Keratinocyte (primary cell): ENCODE measurements around the gene MYL4. TPM values are rescaled to one million over a fixed set of nuclear protein-coding genes. Genes with fewer than 3 reads are reported as not detected.
"Not testable (repeated sequence)": the region's sequence is repeated elsewhere in the genome, so short reads cannot be mapped to it uniquely, and the experiment has no call there.

Experiments used
- DNase-seq: peaks from one replicate; pipeline ENCODE4 v3.0.0-alpha.2; 2011; ENCODE audit warnings: low read depth, missing footprints, low spot score
- FAIRE-seq: peaks from 2 replicates; lab custom pipeline; 2011; peaks lifted over from hg19 to GRCh38; lab: Jason Lieb, UNC
- H2AFZ ChIP-seq: 2 replicates; pipeline ENCODE4 v1.6.0; 2012; ENCODE audit warnings: low read length, control low read depth, inconsistent platforms; ENCODE audit not compliant: control insufficient read depth
- H3K27ac ChIP-seq: 2 replicates; pipeline ENCODE4 v1.5.1; 2011; ENCODE audit warnings: low read length; ENCODE audit not compliant: control insufficient read depth, insufficient read depth
- H3K27me3 ChIP-seq: 3 replicates; pipeline ENCODE4 v1.6.0; 2011; ENCODE audit warnings: low read length; ENCODE audit not compliant: control insufficient read depth, insufficient read depth; ENCODE audit errors: extremely low read depth
- H3K36me3 ChIP-seq, 2 experiments: 2 replicates in 1 of 2; 3 replicates in 1 of 2; pipeline ENCODE4 v1.5.1; 2011; ENCODE audit warnings: low read length in 2 of 2, mild to moderate bottlenecking in 1 of 2; ENCODE audit not compliant: control insufficient read depth in 2 of 2, insufficient read depth in 2 of 2; ENCODE audit errors: extremely low read depth in 1 of 2
- H3K4me1 ChIP-seq: 3 replicates; pipeline ENCODE4 v1.5.1; 2011; ENCODE audit warnings: low read length; ENCODE audit not compliant: control insufficient read depth, insufficient read depth; ENCODE audit errors: extremely low read depth
- H3K4me2 ChIP-seq: 3 replicates; pipeline ENCODE4 v1.6.0; 2011; ENCODE audit warnings: low read depth, low read length; ENCODE audit not compliant: control insufficient read depth, insufficient read depth; ENCODE audit errors: extremely low read depth
- H3K4me3 ChIP-seq, 3 experiments: fragments of 200-600 bp in 1 of 3; sonication (generic) in 1 of 3; 2 replicates in 2 of 3; 3 replicates in 1 of 3; pipeline ENCODE4 v1.5.1; 2011 to 2016; ENCODE audit warnings: low read length in 3 of 3, mild to moderate bottlenecking in 3 of 3, control low read depth in 2 of 3, inconsistent platforms in 1 of 3, low read depth in 1 of 3, mixed read lengths in 1 of 3, mixed run types in 1 of 3, moderate library complexity in 1 of 3; ENCODE audit not compliant: control insufficient read depth in 2 of 3, insufficient read depth in 2 of 3; ENCODE audit errors: extremely low read depth in 1 of 3
- H3K79me2 ChIP-seq: 2 replicates; pipeline ENCODE4 v1.6.0; 2012; ENCODE audit warnings: low read length; ENCODE audit not compliant: control insufficient read depth, insufficient read depth
- H3K9ac ChIP-seq: 3 replicates; pipeline ENCODE4 v1.6.0; 2011; ENCODE audit warnings: low read length; ENCODE audit not compliant: control insufficient read depth, insufficient read depth; ENCODE audit errors: extremely low read depth
- H3K9me1 ChIP-seq: 3 replicates; pipeline ENCODE4 v1.6.0; 2011; ENCODE audit warnings: low read length; ENCODE audit not compliant: control insufficient read depth, insufficient read depth; ENCODE audit errors: extremely low read depth
- H3K9me3 ChIP-seq: 2 replicates; pipeline ENCODE4 v1.5.1; 2012; ENCODE audit warnings: low read depth, low read length; ENCODE audit not compliant: control insufficient read depth
- H4K20me1 ChIP-seq: 3 replicates; pipeline ENCODE4 v1.6.0; 2011; ENCODE audit warnings: low read length; ENCODE audit not compliant: control insufficient read depth, insufficient read depth; ENCODE audit errors: extremely low read depth
- CTCF ChIP-seq, 3 experiments: IDR thresholded peaks in 1 of 3; conservative IDR thresholded peaks in 1 of 3; optimal IDR thresholded peaks in 1 of 3; 2 replicates in 2 of 3; 3 replicates in 1 of 3; pipeline versions ENCODE3 to v1.5.1; 2011; ENCODE audit warnings: low read length in 3 of 3, mild to moderate bottlenecking in 3 of 3, moderate library complexity in 2 of 3, control low read depth in 1 of 3, inconsistent platforms in 1 of 3; ENCODE audit not compliant: insufficient read depth in 2 of 3; ENCODE audit errors: extremely low read depth in 1 of 3
- EZH2 ChIP-seq: IDR thresholded peaks from one replicate; pipeline ENCODE4 v1.6.1; 2012; ENCODE audit warnings: inconsistent platforms, mild to moderate bottlenecking, low read length, moderate library complexity
- dilution Hi-C: fragments of 300-500 bp; cut with MboI; formaldehyde crosslinking; loops from one replicate; pipeline ENCODE4 v1.7.0; 2020; ENCODE audit warnings: low sequenced_read_pairs; ENCODE audit not compliant: extremely low pct_ligation_motif_present
- polyA plus RNA-seq, 5 experiments: library from polyadenylated mRNA; depleted of rRNA in 3 of 5; stranded (reverse) in 3 of 5; stranded (forward) in 1 of 5; unstranded in 1 of 5; fragments of >200 nt; gene quantifications; 1 replicate in 1 of 5; 2 replicates in 3 of 5; 3 replicates in 1 of 5; pipeline versions ENCODE4 v1.2.1 to v1.2.3, GENCODE V29; 2011 to 2012; ENCODE audit warnings: missing spikeins in 2 of 5, low read depth in 1 of 5, low replicate concordance in 1 of 5

The MYL4 gene
- polyA plus RNA-seq, 1 donor (not counting 4 experiments of a cell fraction or from before 2014, with no cell fraction given), result not detected

- no peak overlapping the region for H2AFZ ChIP-seq
- no peaks in the 10 kb centered on the region for H3K4me1 ChIP-seq
- H3K4me2 ChIP-seq, result no peak overlapping the region
- TF ChIP-seq CTCF (optimal IDR thresholded peaks at IDR 0.05 in 1 of 3, IDR thresholded peaks at IDR 0.05 in 1 of 3, conservative IDR thresholded peaks at IDR 0.05 in 1 of 3; ENCODE audit: extremely low read depth in 1 of 3, insufficient read depth in 2 of 3, low read length in 3 of 3), result no peak
- no peak for TF ChIP-seq EZH2
- H3K9me3 ChIP-seq, result no peaks in the 10 kb centered on the region
- DNase-seq (no peak), FAIRE-seq (no peak)
- no peaks in the 10 kb centered on the region for H3K27me3 ChIP-seq
- H3K9me1 ChIP-seq, result no peaks in the 10 kb centered on the region
- H3K36me3 ChIP-seq, result no peaks in the 10 kb centered on the region
- no peak overlapping the region for H3K4me3 ChIP-seq
- dilution Hi-C loops, result no loop called here
- no peaks in the 10 kb centered on the region for H4K20me1 ChIP-seq
- no peaks in the 10 kb centered on the region for H3K79me2 ChIP-seq
- no peak overlapping the region for H3K9ac ChIP-seq
- no peak overlapping the region for H3K27ac ChIP-seq
These were observed 4.4 kb downstream of the MYL4 start for GRCh38 chr17:47213540-47213939.

- FAIRE-seq, result no peak
These were observed 5.8 kb downstream of the MYL4 start for GRCh38 chr17:47214931-47215330.

GRCh38 chr17:47216821-47217220 lies 7.7 kb downstream of the MYL4 start:
- H3K9me1 ChIP-seq, H3K9ac ChIP-seq, H3K27ac ChIP-seq, H3K4me1 ChIP-seq, H4K20me1 ChIP-seq, H2AFZ ChIP-seq, dilution Hi-C loops, H3K79me2 ChIP-seq, H3K27me3 ChIP-seq, H3K4me3 ChIP-seq, H3K36me3 ChIP-seq, FAIRE-seq, H3K9me3 ChIP-seq, DNase-seq, H3K4me2 ChIP-seq: not testable (repeated sequence)

More at GRCh38 chr17:47214931-47215330, 5.8 kb downstream of the MYL4 start:
- no peak for DNase-seq
- Histone ChIP-seq H3K9ac (no peak overlapping the region), H3K4me3 (no peak overlapping the region), H2AFZ (no peak overlapping the region), H4K20me1 (no peaks in the 10 kb centered on the region), H3K4me2 (no peak overlapping the region), H3K9me3 (no peaks in the 10 kb centered on the region), H3K36me3 (no peaks in the 10 kb centered on the region), H3K27me3 (no peaks in the 10 kb centered on the region), H3K27ac (no peak overlapping the region), H3K9me1 (no peaks in the 10 kb centered on the region), H3K79me2 (no peaks in the 10 kb centered on the region), H3K4me1 (no peaks in the 10 kb centered on the region)
- dilution Hi-C loops, result no loop called here
- no peak for TF ChIP-seq CTCF (optimal IDR thresholded peaks at IDR 0.05 in 1 of 3, IDR thresholded peaks at IDR 0.05 in 1 of 3, conservative IDR thresholded peaks at IDR 0.05 in 1 of 3; ENCODE audit: extremely low read depth in 1 of 3, insufficient read depth in 2 of 3, low read length in 3 of 3)
- no peak for TF ChIP-seq EZH2

GRCh38 chr17:47217279-47217678 lies 8.1 kb downstream of the MYL4 start:
- H3K4me2 ChIP-seq, H3K4me1 ChIP-seq, H3K79me2 ChIP-seq, H4K20me1 ChIP-seq, H3K4me3 ChIP-seq, H3K27me3 ChIP-seq, H2AFZ ChIP-seq, H3K27ac ChIP-seq, dilution Hi-C loops, H3K9me3 ChIP-seq, H3K36me3 ChIP-seq, H3K9me1 ChIP-seq, FAIRE-seq, H3K9ac ChIP-seq, DNase-seq: not testable (repeated sequence)
